ENCODE data around the gene KLHL22. TPM values are rescaled to one million over a fixed set of nuclear protein-coding genes. Genes with fewer than 3 reads are reported as not detected.

Gene KLHL22
- total and polyA plus RNA-seq, 2 experiments from 2014 or later: 33.8 to 55.0 TPM

GRCh38 chr22:20440637-20441591 is 54.7 kb downstream of the KLHL22 start:
- Histone ChIP-seq H3K36me3 (peaks cover 14% of the 10 kb centered on the region), H3K4me1 (ENCODE audit: low read depth) (peaks cover 6% of the 10 kb centered on the region), H3K9me3 (ENCODE audit: low read depth) (no peaks in the 10 kb centered on the region), H3K4me3 (no peak overlapping the region), H3K27ac (no peak overlapping the region), H3K27me3 (no peaks in the 10 kb centered on the region)
- no peak for DNase-seq (ENCODE audit: low read depth in 1 of 2, low spot score in 1 of 2)
- no peak for TF ChIP-seq CTCF (IDR thresholded peaks at IDR 0.05; ENCODE audit: low read depth, low read length)

- Histone ChIP-seq H3K4me1 (ENCODE audit: low read depth) (peaks cover 6% of the 10 kb centered on the region), H3K36me3 (peaks cover 6% of the 10 kb centered on the region), H3K27ac (no peak overlapping the region), H3K27me3 (peaks cover 3% of the 10 kb centered on the region), H3K9me3 (ENCODE audit: low read depth) (no peaks in the 10 kb centered on the region), H3K4me3 (no peak overlapping the region)
- no peak for TF ChIP-seq CTCF (IDR thresholded peaks at IDR 0.05; ENCODE audit: low read depth, low read length)
- DNase-seq (ENCODE audit: low read depth in 1 of 2, low spot score in 1 of 2): no peak
These were observed 55.5 kb downstream of the KLHL22 start for GRCh38 chr22:20439928-20440575.

- no peak for DNase-seq (ENCODE audit: low read depth in 1 of 2, low spot score in 1 of 2)
- Histone ChIP-seq H3K36me3 (peaks cover 3% of the 10 kb centered on the region), H3K27ac (no peak overlapping the region), H3K4me1 (ENCODE audit: low read depth) (peaks cover 6% of the 10 kb centered on the region), H3K4me3 (no peak overlapping the region), H3K9me3 (ENCODE audit: low read depth) (no peaks in the 10 kb centered on the region), H3K27me3 (peaks cover 3% of the 10 kb centered on the region)
- TF ChIP-seq CTCF (IDR thresholded peaks at IDR 0.05; ENCODE audit: low read depth, low read length): no peak
These were observed 56.1 kb downstream of the KLHL22 start for GRCh38 chr22:20439556-20439927.

- peaks cover 6% of the 10 kb centered on the region for H3K4me1 ChIP-seq (ENCODE audit: low read depth)
- H3K27ac ChIP-seq: no peak overlapping the region
- no peaks in the 10 kb centered on the region for H3K9me3 ChIP-seq (ENCODE audit: low read depth)
- peak in 1 of 2 donors; percentile 43 for DNase-seq (ENCODE audit: low read depth in 1 of 2, low spot score in 1 of 2)
- peaks cover 3% of the 10 kb centered on the region for H3K36me3 ChIP-seq
- H3K27me3 ChIP-seq: peaks cover 4% of the 10 kb centered on the region
- peak; percentile 28 for TF ChIP-seq CTCF (IDR thresholded peaks at IDR 0.05; ENCODE audit: low read depth, low read length)
- peak overlapping the region; percentile 59 for H3K4me3 ChIP-seq
These were observed 56.7 kb downstream of the KLHL22 start for GRCh38 chr22:20438678-20439492.

GRCh38 chr22:20438427-20438677 is 57.2 kb downstream of the KLHL22 start:
- Histone ChIP-seq H3K36me3 (peaks cover 3% of the 10 kb centered on the region), H3K27ac (no peak overlapping the region), H3K4me1 (ENCODE audit: low read depth) (peaks cover 6% of the 10 kb centered on the region), H3K4me3 (peak overlapping the region; percentile 59), H3K9me3 (ENCODE audit: low read depth) (no peaks in the 10 kb centered on the region), H3K27me3 (peaks cover 8% of the 10 kb centered on the region)
- no peak for DNase-seq (ENCODE audit: low read depth in 1 of 2, low spot score in 1 of 2)
- no peak for TF ChIP-seq CTCF (IDR thresholded peaks at IDR 0.05; ENCODE audit: low read depth, low read length)
